ENCODE measurements around the gene TEAD1. TPM values are rescaled to one million over a fixed set of nuclear protein-coding genes. Genes with fewer than 3 reads are reported as not detected.

TEAD1 gene
- total RNA-seq, 2 donors from 2014 or later: 47.9 to 87.0 TPM

GRCh38 chr11:12727563-12728211 is 53.5 kb downstream of the TEAD1 start:
- no peak for TF ChIP-seq CTCF (IDR thresholded peaks at IDR 0.05)
- no peak for TF ChIP-seq POLR2AphosphoS5 (IDR thresholded peaks at IDR 0.05)
- TF ChIP-seq POLR2A (IDR thresholded peaks at IDR 0.05): no peak
- intact Hi-C loops (cut with DNase I): loop anchor here (10.0 kb wide), 1 partner anchor 77 kb away; no protein-coding TSS in a partner anchor
- Histone ChIP-seq H3K9me3 (no peaks in the 10 kb centered on the region), H3K27ac (no peak overlapping the region), H3K4me3 (no peak overlapping the region), H3K36me3 (no peaks in the 10 kb centered on the region), H3K4me1 (replicated peaks) (peaks cover 11% of the 10 kb centered on the region), H3K27me3 (replicated peaks; ENCODE audit: insufficient read depth) (no peaks in the 10 kb centered on the region)
- no peak for DNase-seq (ENCODE audit: low spot score)
- WGBS: 24% methylated on average over 5 of the region's 5 CpGs

DNA sequence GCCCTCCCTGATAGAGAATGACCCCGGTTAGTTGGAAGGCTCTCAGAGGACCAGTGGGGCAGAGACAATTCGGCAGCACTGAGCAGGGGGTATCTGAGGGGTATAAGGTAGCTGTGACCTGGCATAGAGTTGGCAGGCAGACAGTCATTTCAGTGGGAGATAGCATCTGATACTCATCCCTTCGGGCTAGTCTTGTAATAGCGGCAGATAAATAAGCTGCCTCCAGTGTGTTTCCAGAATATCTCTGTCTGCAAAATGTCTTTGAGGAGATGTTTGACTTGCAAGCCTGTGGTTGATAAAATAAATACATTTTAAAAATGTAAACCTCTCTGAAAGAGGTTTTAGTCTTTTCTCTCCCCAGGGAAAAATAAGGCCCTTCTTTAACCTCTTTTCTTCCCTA is 54.2 kb downstream of the TEAD1 start:
- TF ChIP-seq CTCF (IDR thresholded peaks at IDR 0.05): no peak
- no peak for TF ChIP-seq POLR2AphosphoS5 (IDR thresholded peaks at IDR 0.05)
- no peak for TF ChIP-seq POLR2A (IDR thresholded peaks at IDR 0.05)
- WGBS: 29% methylated on average over 4 of the region's 4 CpGs
- H3K36me3 ChIP-seq: no peaks in the 10 kb centered on the region
- H3K4me3 ChIP-seq: no peak overlapping the region
- intact Hi-C loops (cut with DNase I): loop anchor here (10.0 kb wide), 1 partner anchor 76 kb away; no protein-coding TSS in a partner anchor
- no peak overlapping the region for H3K27ac ChIP-seq
- no peaks in the 10 kb centered on the region for H3K9me3 ChIP-seq
- DNase-seq (ENCODE audit: low spot score): no peak
- H3K4me1 ChIP-seq (replicated peaks): peaks cover 11% of the 10 kb centered on the region
- H3K27me3 ChIP-seq (replicated peaks; ENCODE audit: insufficient read depth): no peaks in the 10 kb centered on the region

DNA sequence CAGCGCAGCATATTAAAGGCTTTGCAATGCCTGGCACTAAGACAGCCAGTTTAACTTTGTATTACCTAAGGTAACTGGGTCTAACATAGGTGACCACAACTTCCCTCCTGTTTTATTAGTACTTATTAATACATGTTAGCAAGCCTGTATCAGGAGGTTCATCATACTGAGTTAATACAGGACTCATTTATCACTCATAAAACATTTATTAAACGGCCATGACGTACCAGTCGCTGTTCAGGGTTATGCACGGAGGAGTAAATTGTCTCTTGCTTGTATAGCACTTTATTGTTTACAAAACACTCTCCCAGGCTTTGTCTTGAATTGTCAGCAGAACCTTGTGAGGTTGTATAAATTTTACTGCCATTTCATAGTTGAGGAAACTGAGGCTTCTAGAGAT is 55.7 kb downstream of the TEAD1 start:
- 43% methylated on average over 5 of the region's 5 CpGs for WGBS
- Histone ChIP-seq H3K27me3 (replicated peaks; ENCODE audit: insufficient read depth) (no peaks in the 10 kb centered on the region), H3K27ac (no peak overlapping the region), H3K9me3 (no peaks in the 10 kb centered on the region), H3K36me3 (no peaks in the 10 kb centered on the region), H3K4me3 (no peak overlapping the region), H3K4me1 (replicated peaks) (peaks cover 1% of the 10 kb centered on the region)
- TF ChIP-seq CTCF (IDR thresholded peaks at IDR 0.05): no peak
- no peak for TF ChIP-seq POLR2AphosphoS5 (IDR thresholded peaks at IDR 0.05)
- no peak for TF ChIP-seq POLR2A (IDR thresholded peaks at IDR 0.05)
- no peak for DNase-seq (ENCODE audit: low spot score)
- intact Hi-C loops (cut with DNase I): loop anchor here (10.0 kb wide), 1 partner anchor 75 kb away; no protein-coding TSS in a partner anchor

- Histone ChIP-seq H3K36me3 (no peaks in the 10 kb centered on the region), H3K27me3 (replicated peaks; ENCODE audit: insufficient read depth) (no peaks in the 10 kb centered on the region), H3K4me1 (replicated peaks) (no peaks in the 10 kb centered on the region), H3K9me3 (no peaks in the 10 kb centered on the region), H3K27ac (no peak overlapping the region), H3K4me3 (no peak overlapping the region)
- intact Hi-C loops (cut with DNase I): no loop called here
- WGBS: 88% methylated on average over 3 of the region's 3 CpGs
- TF ChIP-seq CTCF (IDR thresholded peaks at IDR 0.05) (no peak), POLR2A (IDR thresholded peaks at IDR 0.05) (no peak), POLR2AphosphoS5 (IDR thresholded peaks at IDR 0.05) (no peak)
- no peak for DNase-seq (ENCODE audit: low spot score)
Observed at GRCh38 chr11:12731841-12732336, 57.7 kb downstream of the TEAD1 start.

- Histone ChIP-seq H3K36me3 (no peaks in the 10 kb centered on the region), H3K27me3 (replicated peaks; ENCODE audit: insufficient read depth) (no peaks in the 10 kb centered on the region), H3K4me1 (replicated peaks) (no peaks in the 10 kb centered on the region), H3K4me3 (no peak overlapping the region), H3K9me3 (no peaks in the 10 kb centered on the region), H3K27ac (no peak overlapping the region)
- no peak for DNase-seq (ENCODE audit: low spot score)
- TF ChIP-seq POLR2AphosphoS5 (IDR thresholded peaks at IDR 0.05) (no peak), CTCF (IDR thresholded peaks at IDR 0.05) (no peak), POLR2A (IDR thresholded peaks at IDR 0.05) (no peak)
- intact Hi-C loops (cut with DNase I): no loop called here
- WGBS: 100% methylated on average over 2 of the region's 2 CpGs
Observed at GRCh38 chr11:12733091-12733490, 58.9 kb downstream of the TEAD1 start.
